ENCODE data around the gene GHR.

GRCh38 chr5:42422656-42423280 lies 471 bp upstream of the GHR start:
- TF ChIP-seq, protein P1, sequence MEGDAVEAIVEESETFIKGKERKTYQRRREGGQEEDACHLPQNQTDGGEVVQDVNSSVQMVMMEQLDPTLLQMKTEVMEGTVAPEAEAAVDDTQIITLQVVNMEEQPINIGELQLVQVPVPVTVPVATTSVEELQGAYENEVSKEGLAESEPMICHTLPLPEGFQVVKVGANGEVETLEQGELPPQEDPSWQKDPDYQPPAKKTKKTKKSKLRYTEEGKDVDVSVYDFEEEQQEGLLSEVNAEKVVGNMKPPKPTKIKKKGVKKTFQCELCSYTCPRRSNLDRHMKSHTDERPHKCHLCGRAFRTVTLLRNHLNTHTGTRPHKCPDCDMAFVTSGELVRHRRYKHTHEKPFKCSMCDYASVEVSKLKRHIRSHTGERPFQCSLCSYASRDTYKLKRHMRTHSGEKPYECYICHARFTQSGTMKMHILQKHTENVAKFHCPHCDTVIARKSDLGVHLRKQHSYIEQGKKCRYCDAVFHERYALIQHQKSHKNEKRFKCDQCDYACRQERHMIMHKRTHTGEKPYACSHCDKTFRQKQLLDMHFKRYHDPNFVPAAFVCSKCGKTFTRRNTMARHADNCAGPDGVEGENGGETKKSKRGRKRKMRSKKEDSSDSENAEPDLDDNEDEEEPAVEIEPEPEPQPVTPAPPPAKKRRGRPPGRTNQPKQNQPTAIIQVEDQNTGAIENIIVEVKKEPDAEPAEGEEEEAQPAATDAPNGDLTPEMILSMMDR (IDR thresholded peaks at IDR 0.05; ENCODE audit: extremely low read depth in 1 of 2, insufficient read depth in 1 of 2, low read depth in 1 of 2, low read length in 2 of 2), result no peak
- TF ChIP-seq POLR2A (IDR thresholded peaks at IDR 0.05; ENCODE audit: low read depth, low read length) (no peak), GATA2 (IDR thresholded peaks at IDR 0.05; ENCODE audit: insufficient read depth, insufficient read length, low read depth, low read length) (no peak), FOS (IDR thresholded peaks at IDR 0.05; ENCODE audit: borderline replicate concordance, insufficient read depth, low read length) (no peak)
